ENCODE data around the gene ULBP2. TPM values are rescaled to one million over a fixed set of nuclear protein-coding genes. Genes with fewer than 3 reads are reported as not detected.
"Not testable (repeated sequence)": the region's sequence is repeated elsewhere in the genome, so short reads cannot be mapped to it uniquely, and the experiment has no call there.

ULBP2 gene
- total RNA-seq, 2 experiments from 2014 or later = 1.8 to 1.9 TPM

- ChIA-PET POLR2A (interaction anchor here (0.6 to 0.9 kb wide), 2 partner anchors 11 to 52 kb away, joined by 3 read pairs; no protein-coding TSS in a partner anchor), CTCF (interaction anchor here (0.6 to 1.3 kb wide), 3 partner anchors 66 to 564 kb away, joined by 3 to 4 read pairs (median 3); no protein-coding TSS in a partner anchor)
- H3K4me3 ChIP-seq (ENCODE audit: low read length) = no peak overlapping the region
Observed at GRCh38 chr6:149940672-149940982, 1.2 kb upstream of the ULBP2 start.

GRCh38 chr6:149942461-149942829, 631 bp downstream of the ULBP2 start:
- Histone ChIP-seq H3K36me3 (ENCODE audit: insufficient read depth, low read length) (no peaks in the 10 kb centered on the region), H3K27ac (ENCODE audit: low read depth in 1 of 2, low read length in 2 of 2) (no peak overlapping the region), H3K27me3 (ENCODE audit: control insufficient read depth in 1 of 2, insufficient read depth in 2 of 2, low read length in 2 of 2) (peaks cover 33 to 35% of the 10 kb centered on the region in 2 experiments), H3K4me1 (ENCODE audit: insufficient read depth, low read length) (peaks cover 45% of the 10 kb centered on the region), H3K9me3 (ENCODE audit: control insufficient read depth in 1 of 2, insufficient read depth in 1 of 2, low read length in 2 of 2) (peaks cover 0 to 14% of the 10 kb centered on the region in 2 experiments), H3K4me3 (ENCODE audit: low read length) (peak overlapping the region; percentile 89)
- intact Hi-C loops (cut with DNase I, micrococcal nuclease) = no loop called here
- DNase-seq (no peak), ATAC-seq (ENCODE audit: poor library complexity) (no peak)
- ChIA-PET CTCF (no interaction called here), POLR2A (no interaction called here)
- Mint-ChIP-seq H3K9me3 (no peaks in the 10 kb centered on the region), H3K27ac (no peak overlapping the region), H3K4me1 (ENCODE audit: low read depth) (peaks cover 33% of the 10 kb centered on the region), H3K36me3 (ENCODE audit: low read depth) (no peaks in the 10 kb centered on the region), H3K27me3 (peaks cover 54% of the 10 kb centered on the region), H3K4me3 (peak overlapping the region; percentile 88)
- no peak for TF ChIP-seq CTCF (IDR thresholded peaks at IDR 0.05)

More at GRCh38 chr6:149940672-149940982, 1.2 kb upstream of the ULBP2 start:
- peak overlapping the region; percentile 62 for H3K27ac Mint-ChIP-seq
- intact Hi-C loops (cut with DNase I, micrococcal nuclease) = no loop called here
- H3K9me3 Mint-ChIP-seq = no peaks in the 10 kb centered on the region
- ATAC-seq (ENCODE audit: poor library complexity) = no peak
- DNase-seq = peak in 1 of 14 experiments; percentile 24
- H3K36me3 Mint-ChIP-seq (ENCODE audit: low read depth) = no peaks in the 10 kb centered on the region
- H3K4me1 Mint-ChIP-seq (ENCODE audit: low read depth) = peaks cover 33% of the 10 kb centered on the region
- no peak for TF ChIP-seq CTCF (IDR thresholded peaks at IDR 0.05)
- Histone ChIP-seq H3K27me3 (ENCODE audit: control insufficient read depth in 1 of 2, insufficient read depth in 2 of 2, low read length in 2 of 2) (peaks cover 48 to 53% of the 10 kb centered on the region in 2 experiments), H3K36me3 (ENCODE audit: insufficient read depth, low read length) (no peaks in the 10 kb centered on the region), H3K9me3 (ENCODE audit: control insufficient read depth in 1 of 2, insufficient read depth in 1 of 2, low read length in 2 of 2) (peaks cover 0 to 14% of the 10 kb centered on the region in 2 experiments), H3K27ac (ENCODE audit: low read depth in 1 of 2, low read length in 2 of 2) (no peak overlapping the region), H3K4me1 (ENCODE audit: insufficient read depth, low read length) (peaks cover 45% of the 10 kb centered on the region)
- peaks cover 72% of the 10 kb centered on the region for H3K27me3 Mint-ChIP-seq
- peak overlapping the region; percentile 81 for H3K4me3 Mint-ChIP-seq

- Mint-ChIP-seq H3K27ac (peak overlapping the region; percentile 21), H3K4me3 (peak overlapping the region; percentile 84), H3K4me1 (ENCODE audit: low read depth) (peaks cover 31% of the 10 kb centered on the region), H3K27me3 (peaks cover 56% of the 10 kb centered on the region)
- POLR2A ChIA-PET; ATAC-seq (ENCODE audit: poor library complexity); H3K9me3 Mint-ChIP-seq; H3K36me3 Mint-ChIP-seq (ENCODE audit: low read depth); DNase-seq; H3K36me3 ChIP-seq (ENCODE audit: insufficient read depth, low read length); CTCF ChIA-PET; intact Hi-C loops (cut with DNase I, micrococcal nuclease); H3K27ac ChIP-seq (ENCODE audit: low read depth in 1 of 2, low read length in 2 of 2); H3K4me3 ChIP-seq (ENCODE audit: low read length): not testable (repeated sequence)
- H3K4me1 ChIP-seq (ENCODE audit: insufficient read depth, low read length) = peaks cover 36% of the 10 kb centered on the region
- H3K9me3 ChIP-seq (ENCODE audit: control insufficient read depth in 1 of 2, insufficient read depth in 1 of 2, low read length in 2 of 2) = peaks cover 0 to 11% of the 10 kb centered on the region in 2 experiments
- peaks cover 25 to 33% of the 10 kb centered on the region in 2 experiments for H3K27me3 ChIP-seq (ENCODE audit: control insufficient read depth in 1 of 2, insufficient read depth in 2 of 2, low read length in 2 of 2)
Observed at GRCh38 chr6:149943321-149943720, 1.5 kb downstream of the ULBP2 start.

- H3K4me3 Mint-ChIP-seq; POLR2A ChIA-PET; DNase-seq; H3K9me3 ChIP-seq (ENCODE audit: control insufficient read depth in 1 of 2, insufficient read depth in 1 of 2, low read length in 2 of 2); H3K27ac ChIP-seq (ENCODE audit: low read depth in 1 of 2, low read length in 2 of 2); CTCF ChIA-PET; ATAC-seq (ENCODE audit: poor library complexity); intact Hi-C loops (cut with DNase I, micrococcal nuclease); H3K27ac Mint-ChIP-seq; H3K36me3 ChIP-seq (ENCODE audit: insufficient read depth, low read length); H3K36me3 Mint-ChIP-seq (ENCODE audit: low read depth); H3K4me3 ChIP-seq (ENCODE audit: low read length); H3K9me3 Mint-ChIP-seq: not testable (repeated sequence)
- Histone ChIP-seq H3K4me1 (ENCODE audit: insufficient read depth, low read length) (peaks cover 22% of the 10 kb centered on the region), H3K27me3 (ENCODE audit: control insufficient read depth in 1 of 2, insufficient read depth in 2 of 2, low read length in 2 of 2) (peaks cover 7 to 27% of the 10 kb centered on the region in 2 experiments)
- peaks cover 13% of the 10 kb centered on the region for H3K4me1 Mint-ChIP-seq (ENCODE audit: low read depth)
- H3K27me3 Mint-ChIP-seq = peaks cover 57% of the 10 kb centered on the region
Observed at GRCh38 chr6:149945276-149945675, 3.5 kb downstream of the ULBP2 start.

- H3K4me1 Mint-ChIP-seq (ENCODE audit: low read depth); H3K27ac Mint-ChIP-seq; CTCF ChIA-PET; H3K36me3 ChIP-seq (ENCODE audit: insufficient read depth, low read length); H3K4me1 ChIP-seq (ENCODE audit: insufficient read depth, low read length); ATAC-seq (ENCODE audit: poor library complexity); H3K9me3 ChIP-seq (ENCODE audit: control insufficient read depth in 1 of 2, insufficient read depth in 1 of 2, low read length in 2 of 2); DNase-seq; H3K27ac ChIP-seq (ENCODE audit: low read depth in 1 of 2, low read length in 2 of 2); H3K9me3 Mint-ChIP-seq; POLR2A ChIA-PET; intact Hi-C loops (cut with DNase I, micrococcal nuclease); H3K4me3 Mint-ChIP-seq; H3K4me3 ChIP-seq (ENCODE audit: low read length); H3K36me3 Mint-ChIP-seq (ENCODE audit: low read depth): not testable (repeated sequence)
- H3K27me3 ChIP-seq (ENCODE audit: control insufficient read depth in 1 of 2, insufficient read depth in 2 of 2, low read length in 2 of 2) = peaks cover 8 to 32% of the 10 kb centered on the region in 2 experiments
- peaks cover 57% of the 10 kb centered on the region for H3K27me3 Mint-ChIP-seq
Observed at GRCh38 chr6:149946631-149947030, 4.8 kb downstream of the ULBP2 start.

- DNase-seq; H3K27ac Mint-ChIP-seq; CTCF ChIA-PET; H3K9me3 Mint-ChIP-seq; ATAC-seq (ENCODE audit: poor library complexity); H3K27ac ChIP-seq (ENCODE audit: low read depth in 1 of 2, low read length in 2 of 2); H3K4me3 Mint-ChIP-seq; H3K36me3 Mint-ChIP-seq (ENCODE audit: low read depth); intact Hi-C loops (cut with DNase I, micrococcal nuclease); H3K4me3 ChIP-seq (ENCODE audit: low read length); H3K36me3 ChIP-seq (ENCODE audit: insufficient read depth, low read length); POLR2A ChIA-PET; H3K9me3 ChIP-seq (ENCODE audit: control insufficient read depth in 1 of 2, insufficient read depth in 1 of 2, low read length in 2 of 2); H3K4me1 Mint-ChIP-seq (ENCODE audit: low read depth); H3K4me1 ChIP-seq (ENCODE audit: insufficient read depth, low read length): not testable (repeated sequence)
- peaks cover 60% of the 10 kb centered on the region for H3K27me3 Mint-ChIP-seq
- H3K27me3 ChIP-seq (ENCODE audit: control insufficient read depth in 1 of 2, insufficient read depth in 2 of 2, low read length in 2 of 2) = peaks cover 15 to 41% of the 10 kb centered on the region in 2 experiments
Observed at GRCh38 chr6:149947533-149947932, 5.7 kb downstream of the ULBP2 start.

All from CD4-positive, alpha-beta T cell (primary cell).